ENCODE data around the gene SEC61A1.

DNA sequence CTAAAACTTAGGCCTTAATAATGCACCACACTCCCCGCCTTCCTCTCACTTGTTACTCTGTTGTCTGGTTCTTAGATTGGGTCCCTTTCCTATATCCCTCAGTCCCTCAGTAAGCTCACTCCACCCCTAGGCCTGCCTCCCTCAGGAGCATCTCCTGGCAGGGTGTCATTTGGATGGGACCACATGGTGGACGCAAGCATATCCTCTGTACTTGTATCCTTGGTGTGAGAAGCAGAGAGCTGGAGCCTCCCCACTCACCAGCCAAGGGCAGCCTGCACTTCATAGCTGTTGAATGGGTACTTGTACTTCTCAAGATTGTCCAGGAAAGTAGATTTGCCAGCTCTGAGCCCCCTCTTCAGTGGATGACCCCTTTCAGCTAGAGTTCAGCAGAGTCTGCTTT, 11.6 kb downstream of the SEC61A1 start:
- TF ChIP-seq CTCF (IDR thresholded peaks at IDR 0.05; ENCODE audit: low read length), result no peak
- TF ChIP-seq EZH2 (IDR thresholded peaks at IDR 0.05; ENCODE audit: borderline replicate concordance, low read length), result no peak
